ENCODE results near the gene HECTD1. TPM values are rescaled to one million over a fixed set of nuclear protein-coding genes. Genes with fewer than 3 reads are reported as not detected.

Gene HECTD1
- total RNA-seq, 1 donor from 2014 or later: 234 TPM

DNA sequence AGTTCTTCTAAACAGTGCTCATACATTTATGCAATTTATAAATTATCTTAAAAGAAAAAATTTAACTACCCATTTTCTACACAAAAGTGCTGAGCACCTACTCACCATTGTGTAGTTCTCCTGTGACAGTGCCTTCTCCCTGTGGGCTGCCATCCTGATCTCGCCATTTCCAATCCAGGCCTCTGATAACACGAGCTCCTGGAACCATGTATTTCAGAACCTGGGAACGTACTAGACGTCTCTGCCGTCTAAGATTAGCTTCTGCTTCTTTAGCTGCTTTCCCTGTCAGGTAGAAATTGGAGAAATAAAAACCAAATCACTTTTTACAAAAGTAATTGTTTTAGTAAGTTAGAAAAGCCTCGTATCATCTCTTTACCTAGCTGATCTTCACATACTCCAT, 74.5 kb downstream of the HECTD1 start:
- Histone ChIP-seq H3K36me3 (ENCODE audit: control insufficient read depth in 3 of 3, insufficient read depth in 3 of 3, low read length in 3 of 3) (peaks cover 25 to 60% (median 43%) of the 10 kb centered on the region in 3 donors), H3K9me3 (ENCODE audit: control insufficient read depth in 3 of 3, low read length in 3 of 3) (no peaks in the 10 kb centered on the region), H3K4me3 (ENCODE audit: low read length in 3 of 3) (no peak overlapping the region), H3K4me1 (ENCODE audit: control insufficient read depth in 3 of 3, insufficient read depth in 3 of 3, low read length in 3 of 3) (no peaks in the 10 kb centered on the region), H3K9ac (ENCODE audit: low read depth in 1 of 3, low read length in 3 of 3) (no peak overlapping the region), H3K27me3 (ENCODE audit: control insufficient read depth in 3 of 3, insufficient read depth in 3 of 3, low read length in 3 of 3) (no peaks in the 10 kb centered on the region), H3K27ac (ENCODE audit: low read depth, low read length) (no peak overlapping the region)

DNA sequence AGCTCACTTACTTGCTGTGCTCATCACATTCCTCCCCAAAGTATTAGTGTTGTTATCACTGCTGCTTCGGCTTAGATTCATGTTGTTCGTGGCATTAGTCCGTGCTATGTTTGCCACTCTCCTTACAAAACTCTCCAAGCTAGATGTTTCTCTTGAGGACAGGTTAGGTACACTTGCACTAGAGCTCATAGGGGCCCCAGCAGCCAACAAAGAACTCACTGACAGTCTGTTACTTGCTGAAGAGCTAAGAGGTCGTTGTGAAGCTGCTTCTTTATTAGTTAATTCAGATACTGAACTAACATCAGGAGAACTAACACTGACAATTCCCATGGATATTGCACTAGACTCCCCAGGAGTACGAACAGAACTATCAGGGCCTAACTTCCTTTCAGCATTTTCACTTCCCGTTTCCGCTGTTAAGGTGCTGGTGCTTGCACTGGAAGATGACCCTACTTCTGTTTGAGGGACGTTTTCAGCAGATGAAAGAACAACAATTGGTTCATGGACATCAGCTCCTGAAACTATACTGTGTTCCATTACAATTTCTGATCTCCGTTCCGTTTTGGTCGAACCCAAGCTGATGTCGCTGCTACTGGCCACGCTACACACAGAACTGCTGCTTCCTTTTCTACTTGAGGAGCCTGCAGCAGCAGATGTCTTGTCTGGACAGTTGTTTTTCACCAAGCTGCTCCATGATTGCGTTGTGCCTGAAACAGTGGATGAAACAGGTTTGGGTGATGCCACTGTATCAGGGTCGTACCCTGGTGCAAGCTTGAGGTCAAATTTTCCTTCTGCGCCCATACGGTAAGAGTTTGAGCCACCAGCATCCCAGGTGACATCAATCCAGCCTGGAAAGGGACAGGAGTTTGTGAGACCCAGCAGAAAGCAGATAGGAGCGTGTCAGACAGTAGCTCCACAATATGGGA, 78.7 kb downstream of the HECTD1 start:
- Histone ChIP-seq H3K4me3 (ENCODE audit: low read length in 3 of 3) (no peak overlapping the region), H3K27ac (ENCODE audit: low read depth, low read length) (no peak overlapping the region), H3K36me3 (ENCODE audit: control insufficient read depth in 3 of 3, insufficient read depth in 3 of 3, low read length in 3 of 3) (peaks cover 20 to 40% (median 27%) of the 10 kb centered on the region in 3 donors), H3K27me3 (ENCODE audit: control insufficient read depth in 3 of 3, insufficient read depth in 3 of 3, low read length in 3 of 3) (no peaks in the 10 kb centered on the region), H3K9me3 (ENCODE audit: control insufficient read depth in 3 of 3, low read length in 3 of 3) (no peaks in the 10 kb centered on the region), H3K4me1 (ENCODE audit: control insufficient read depth in 3 of 3, insufficient read depth in 3 of 3, low read length in 3 of 3) (peaks cover 0 to 2% (median 0%) of the 10 kb centered on the region in 3 donors), H3K9ac (ENCODE audit: low read depth in 1 of 3, low read length in 3 of 3) (no peak overlapping the region)

DNA sequence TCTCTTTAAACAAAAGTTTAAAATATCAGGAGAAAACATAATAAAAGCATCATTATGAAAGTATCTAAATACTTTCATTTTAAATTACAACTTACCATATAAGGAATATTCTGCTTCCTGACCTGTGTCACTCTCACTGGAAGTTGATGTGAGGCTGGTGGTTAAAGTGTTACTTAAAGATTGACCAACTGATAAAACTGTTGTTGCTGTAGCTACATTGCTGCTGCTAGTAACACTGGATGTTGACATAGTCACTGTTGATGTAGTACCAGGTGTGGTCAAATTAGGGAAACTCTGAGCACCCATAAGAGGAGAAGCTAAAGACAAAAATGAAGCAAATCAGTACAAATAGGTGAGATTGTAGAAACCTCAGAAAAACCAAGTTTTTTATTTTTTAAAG, 79.9 kb downstream of the HECTD1 start:
- Histone ChIP-seq H3K27me3 (ENCODE audit: control insufficient read depth in 3 of 3, insufficient read depth in 3 of 3, low read length in 3 of 3) (no peaks in the 10 kb centered on the region), H3K27ac (ENCODE audit: low read depth, low read length) (no peak overlapping the region), H3K9me3 (ENCODE audit: control insufficient read depth in 3 of 3, low read length in 3 of 3) (no peaks in the 10 kb centered on the region), H3K4me1 (ENCODE audit: control insufficient read depth in 3 of 3, insufficient read depth in 3 of 3, low read length in 3 of 3) (peaks cover 0 to 2% (median 0%) of the 10 kb centered on the region in 3 donors), H3K9ac (ENCODE audit: low read depth in 1 of 3, low read length in 3 of 3) (no peak overlapping the region), H3K4me3 (ENCODE audit: low read length in 3 of 3) (no peak overlapping the region), H3K36me3 (ENCODE audit: control insufficient read depth in 3 of 3, insufficient read depth in 3 of 3, low read length in 3 of 3) (peaks cover 18 to 39% (median 26%) of the 10 kb centered on the region in 3 donors)

DNA sequence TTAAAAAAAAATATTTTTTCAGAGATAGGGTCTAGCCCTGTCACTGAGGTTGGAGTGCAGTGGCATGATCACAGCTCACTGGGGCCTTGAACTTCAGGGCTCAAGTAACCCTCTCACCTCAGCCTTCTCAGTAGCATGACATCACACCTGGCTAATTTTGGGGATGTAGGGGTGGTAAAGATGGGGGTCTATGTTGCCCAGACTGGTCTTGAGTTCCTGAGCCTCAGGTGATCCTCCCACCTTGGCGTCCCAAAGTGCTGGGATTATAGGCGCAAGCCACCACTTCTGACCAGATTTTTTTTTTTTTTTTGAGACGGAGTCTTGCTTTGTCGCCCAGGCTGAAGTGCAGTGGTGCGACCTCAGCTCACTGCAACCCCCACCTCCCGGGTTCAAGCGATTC, 80.9 kb downstream of the HECTD1 start:
- Histone ChIP-seq H3K36me3 (ENCODE audit: control insufficient read depth in 3 of 3, insufficient read depth in 3 of 3, low read length in 3 of 3) (peaks cover 27 to 46% (median 36%) of the 10 kb centered on the region in 3 donors), H3K4me3 (ENCODE audit: low read length in 3 of 3) (no peak overlapping the region), H3K9ac (ENCODE audit: low read depth in 1 of 3, low read length in 3 of 3) (no peak overlapping the region), H3K27me3 (ENCODE audit: control insufficient read depth in 3 of 3, insufficient read depth in 3 of 3, low read length in 3 of 3) (no peaks in the 10 kb centered on the region), H3K4me1 (ENCODE audit: control insufficient read depth in 3 of 3, insufficient read depth in 3 of 3, low read length in 3 of 3) (peaks cover 0 to 2% (median 0%) of the 10 kb centered on the region in 3 donors), H3K9me3 (ENCODE audit: control insufficient read depth in 3 of 3, low read length in 3 of 3) (no peaks in the 10 kb centered on the region), H3K27ac (ENCODE audit: low read depth, low read length) (no peak overlapping the region)

DNA sequence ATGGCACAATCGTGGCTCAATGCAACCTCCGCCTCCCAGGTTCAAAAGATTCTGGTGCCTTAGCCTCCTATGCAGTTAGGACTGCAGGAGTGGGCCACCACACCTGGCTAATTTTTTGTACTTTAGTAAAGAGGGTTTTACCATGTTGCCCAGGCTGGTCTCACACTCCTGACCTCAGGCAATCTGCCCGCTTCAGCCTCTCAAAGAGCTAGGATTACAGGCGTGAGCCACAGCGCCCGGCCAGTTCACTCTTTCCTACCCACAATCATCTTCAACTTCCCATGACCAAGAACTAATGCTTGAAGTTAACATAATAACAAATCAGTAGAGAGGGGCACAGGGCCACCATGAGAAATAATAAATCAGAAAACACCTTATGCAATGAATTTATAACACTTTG, 82.4 kb downstream of the HECTD1 start:
- no peaks in the 10 kb centered on the region for H3K27me3 ChIP-seq (ENCODE audit: control insufficient read depth in 3 of 3, insufficient read depth in 3 of 3, low read length in 3 of 3)
- no peak overlapping the region for H3K9ac ChIP-seq (ENCODE audit: low read depth in 1 of 3, low read length in 3 of 3)
- H3K27ac ChIP-seq (ENCODE audit: low read depth, low read length): no peak overlapping the region
- H3K36me3 ChIP-seq (ENCODE audit: control insufficient read depth in 3 of 3, insufficient read depth in 3 of 3, low read length in 3 of 3): peaks cover 34 to 50% (median 48%) of the 10 kb centered on the region in 3 donors
- no peaks in the 10 kb centered on the region for H3K9me3 ChIP-seq (ENCODE audit: control insufficient read depth in 3 of 3, low read length in 3 of 3)
- no peak overlapping the region for H3K4me3 ChIP-seq (ENCODE audit: low read length in 3 of 3)
- peaks cover 0 to 2% (median 0%) of the 10 kb centered on the region in 3 donors for H3K4me1 ChIP-seq (ENCODE audit: control insufficient read depth in 3 of 3, insufficient read depth in 3 of 3, low read length in 3 of 3)

DNA sequence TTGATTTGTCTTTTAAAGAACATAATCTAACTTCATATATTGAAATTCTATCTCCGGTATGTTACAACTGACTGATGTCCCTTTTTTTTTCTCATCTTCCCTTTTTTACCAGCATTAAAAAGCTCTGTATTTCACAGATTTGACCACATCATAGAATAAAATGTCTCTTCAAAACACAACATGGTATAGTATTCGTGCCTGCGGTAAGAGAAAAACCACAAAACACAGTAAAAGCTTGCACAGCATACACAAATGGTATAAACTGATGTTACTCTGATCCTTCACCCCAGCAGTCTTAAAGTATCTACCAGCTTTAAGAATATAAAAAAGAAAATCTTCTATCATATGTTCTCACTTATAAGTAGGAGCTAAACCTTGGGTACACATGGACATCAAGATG, 83.4 kb downstream of the HECTD1 start:
- peaks cover 33 to 54% (median 53%) of the 10 kb centered on the region in 3 donors for H3K36me3 ChIP-seq (ENCODE audit: control insufficient read depth in 3 of 3, insufficient read depth in 3 of 3, low read length in 3 of 3)
- H3K27ac ChIP-seq (ENCODE audit: low read depth, low read length): no peak overlapping the region
- H3K9me3 ChIP-seq (ENCODE audit: control insufficient read depth in 3 of 3, low read length in 3 of 3): no peaks in the 10 kb centered on the region
- H3K27me3 ChIP-seq (ENCODE audit: control insufficient read depth in 3 of 3, insufficient read depth in 3 of 3, low read length in 3 of 3): no peaks in the 10 kb centered on the region
- no peak overlapping the region for H3K4me3 ChIP-seq (ENCODE audit: low read length in 3 of 3)
- H3K9ac ChIP-seq (ENCODE audit: low read depth in 1 of 3, low read length in 3 of 3): no peak overlapping the region
- H3K4me1 ChIP-seq (ENCODE audit: control insufficient read depth in 3 of 3, insufficient read depth in 3 of 3, low read length in 3 of 3): peaks cover 0 to 2% (median 0%) of the 10 kb centered on the region in 3 donors

DNA sequence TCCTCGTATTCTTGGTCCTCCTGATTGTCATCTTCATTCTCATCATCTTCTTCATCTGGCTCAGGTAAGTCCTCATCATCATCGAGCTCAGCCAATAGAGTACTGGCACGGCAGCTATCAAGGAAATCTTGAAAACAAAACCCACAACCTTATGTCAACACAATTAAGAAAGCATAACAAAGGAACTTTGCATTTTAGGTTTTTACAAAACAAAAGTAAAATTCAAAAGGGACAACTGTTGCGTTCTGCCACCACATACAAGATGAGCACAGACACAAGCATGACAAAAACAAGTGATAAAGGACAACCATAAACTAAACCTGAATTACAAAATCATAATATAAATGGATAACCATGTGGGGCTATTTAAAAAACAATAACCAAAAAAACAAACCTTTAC, 84.7 kb downstream of the HECTD1 start:
- H3K36me3 ChIP-seq (ENCODE audit: control insufficient read depth in 3 of 3, insufficient read depth in 3 of 3, low read length in 3 of 3): peaks cover 32 to 52% (median 51%) of the 10 kb centered on the region in 3 donors
- no peaks in the 10 kb centered on the region for H3K9me3 ChIP-seq (ENCODE audit: control insufficient read depth in 3 of 3, low read length in 3 of 3)
- no peaks in the 10 kb centered on the region for H3K27me3 ChIP-seq (ENCODE audit: control insufficient read depth in 3 of 3, insufficient read depth in 3 of 3, low read length in 3 of 3)
- H3K4me1 ChIP-seq (ENCODE audit: control insufficient read depth in 3 of 3, insufficient read depth in 3 of 3, low read length in 3 of 3): peaks cover 0 to 2% (median 0%) of the 10 kb centered on the region in 3 donors
- H3K27ac ChIP-seq (ENCODE audit: low read depth, low read length): no peak overlapping the region
- H3K9ac ChIP-seq (ENCODE audit: low read depth in 1 of 3, low read length in 3 of 3): no peak overlapping the region
- H3K4me3 ChIP-seq (ENCODE audit: low read length in 3 of 3): no peak overlapping the region

DNA sequence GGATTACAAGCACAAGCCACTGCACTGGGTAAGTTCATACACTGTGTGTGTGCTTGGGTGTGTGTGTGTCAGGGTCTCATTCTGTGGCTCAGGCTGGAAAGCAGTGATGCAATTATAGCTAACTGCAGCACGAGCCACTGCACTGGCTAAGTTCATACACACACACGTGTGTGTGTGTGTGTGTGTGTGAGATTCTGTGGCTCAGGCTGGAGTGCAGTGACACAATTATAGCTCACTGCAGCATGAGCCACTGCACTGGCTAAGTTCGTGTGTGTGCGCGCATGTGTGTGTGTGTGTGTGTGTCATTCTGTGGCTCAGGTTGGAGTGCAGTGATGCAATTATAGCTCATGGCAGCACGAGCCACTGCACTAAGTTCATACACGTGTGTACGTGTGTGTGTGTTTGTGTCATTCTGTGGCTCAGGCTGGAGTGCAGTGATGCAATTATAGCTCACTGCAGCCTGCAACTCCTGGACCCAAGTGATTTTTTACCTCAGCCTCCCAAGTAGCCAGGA, 85.4 kb downstream of the HECTD1 start:
- no peak overlapping the region for H3K27ac ChIP-seq (ENCODE audit: low read depth, low read length)
- H3K27me3 ChIP-seq (ENCODE audit: control insufficient read depth in 3 of 3, insufficient read depth in 3 of 3, low read length in 3 of 3): no peaks in the 10 kb centered on the region
- no peak overlapping the region for H3K9ac ChIP-seq (ENCODE audit: low read depth in 1 of 3, low read length in 3 of 3)
- H3K4me1 ChIP-seq (ENCODE audit: control insufficient read depth in 3 of 3, insufficient read depth in 3 of 3, low read length in 3 of 3): peaks cover 0 to 2% (median 0%) of the 10 kb centered on the region in 3 donors
- peaks cover 29 to 55% (median 52%) of the 10 kb centered on the region in 3 donors for H3K36me3 ChIP-seq (ENCODE audit: control insufficient read depth in 3 of 3, insufficient read depth in 3 of 3, low read length in 3 of 3)
- H3K9me3 ChIP-seq (ENCODE audit: control insufficient read depth in 3 of 3, low read length in 3 of 3): no peaks in the 10 kb centered on the region
- H3K4me3 ChIP-seq (ENCODE audit: low read length in 3 of 3): no peak overlapping the region

DNA sequence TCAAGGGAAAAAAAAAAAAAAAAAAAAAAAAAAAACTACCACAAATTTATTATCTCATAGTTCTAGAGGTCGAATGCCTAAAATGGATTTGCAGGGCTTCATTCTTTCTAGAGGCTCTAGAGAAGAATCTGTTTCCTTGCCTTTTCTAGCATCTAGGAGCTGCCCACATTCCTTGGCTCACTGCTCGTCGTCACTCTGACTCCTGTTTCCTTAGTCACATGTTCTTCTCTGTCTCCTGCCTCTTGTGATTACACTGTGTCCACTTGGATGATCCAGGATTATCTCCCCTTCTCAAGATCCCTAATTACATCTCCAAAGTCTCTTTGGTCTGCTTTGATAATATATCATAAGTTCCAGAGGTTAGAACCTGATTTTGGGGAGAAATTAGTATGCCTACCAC, 88.7 kb downstream of the HECTD1 start:
- no peak overlapping the region for H3K27ac ChIP-seq (ENCODE audit: low read depth, low read length)
- H3K27me3 ChIP-seq (ENCODE audit: control insufficient read depth in 3 of 3, insufficient read depth in 3 of 3, low read length in 3 of 3): no peaks in the 10 kb centered on the region
- no peaks in the 10 kb centered on the region for H3K9me3 ChIP-seq (ENCODE audit: control insufficient read depth in 3 of 3, low read length in 3 of 3)
- H3K9ac ChIP-seq (ENCODE audit: low read depth in 1 of 3, low read length in 3 of 3): no peak overlapping the region
- H3K4me1 ChIP-seq (ENCODE audit: control insufficient read depth in 3 of 3, insufficient read depth in 3 of 3, low read length in 3 of 3): no peaks in the 10 kb centered on the region
- H3K36me3 ChIP-seq (ENCODE audit: control insufficient read depth in 3 of 3, insufficient read depth in 3 of 3, low read length in 3 of 3): peaks cover 43 to 81% (median 73%) of the 10 kb centered on the region in 3 donors
- H3K4me3 ChIP-seq (ENCODE audit: low read length in 3 of 3): no peak overlapping the region

DNA sequence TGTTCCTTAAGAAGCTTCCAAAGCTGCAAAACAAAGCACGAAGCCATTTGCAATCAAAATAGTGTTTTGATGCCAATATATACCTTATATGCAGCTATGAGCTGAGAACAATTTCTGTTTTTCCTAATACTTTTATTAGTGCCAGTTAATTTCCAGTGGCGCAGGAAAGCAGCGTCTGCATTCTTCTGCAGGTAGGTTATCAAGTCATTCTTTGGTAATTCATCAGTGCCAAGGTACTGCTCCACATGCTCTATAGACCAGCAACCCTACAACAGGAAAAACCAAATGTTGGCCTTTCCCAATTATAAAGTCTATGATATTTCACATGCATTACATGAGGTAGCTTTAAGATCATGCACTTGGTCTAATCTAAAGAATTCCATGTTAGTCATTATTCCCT, 93.8 kb downstream of the HECTD1 start:
- no peak overlapping the region for H3K4me3 ChIP-seq (ENCODE audit: low read length in 3 of 3)
- no peaks in the 10 kb centered on the region for H3K9me3 ChIP-seq (ENCODE audit: control insufficient read depth in 3 of 3, low read length in 3 of 3)
- no peaks in the 10 kb centered on the region for H3K4me1 ChIP-seq (ENCODE audit: control insufficient read depth in 3 of 3, insufficient read depth in 3 of 3, low read length in 3 of 3)
- H3K27me3 ChIP-seq (ENCODE audit: control insufficient read depth in 3 of 3, insufficient read depth in 3 of 3, low read length in 3 of 3): no peaks in the 10 kb centered on the region
- no peak overlapping the region for H3K27ac ChIP-seq (ENCODE audit: low read depth, low read length)
- peaks cover 52 to 78% (median 65%) of the 10 kb centered on the region in 3 donors for H3K36me3 ChIP-seq (ENCODE audit: control insufficient read depth in 3 of 3, insufficient read depth in 3 of 3, low read length in 3 of 3)
- H3K9ac ChIP-seq (ENCODE audit: low read depth in 1 of 3, low read length in 3 of 3): no peak overlapping the region

Measured in skeletal muscle tissue (tissue), 4 donors.